A673 (cell line): ENCODE measurements around the gene CRYBG2. TPM values are rescaled to one million over a fixed set of nuclear protein-coding genes. Genes with fewer than 3 reads are reported as not detected.

Source experiments
- BruUV-seq: library from RNA; stranded (reverse); fragments of 400-500 nt; replicated peaks from 2 replicates; lab custom pipeline; 2021; lab: Mats Ljungman, UMichigan
- CTCF ChIA-PET: fragments of 300-600 bp; sonication (Branson Sonifier 250); formaldehyde crosslinking; loops from one replicate; lab custom pipeline; 2022; ENCODE audit warnings: antibody characterized with exemption; lab: Charles Lee
- POLR2A ChIA-PET: fragments of 300-600 bp; sonication (Branson Sonifier 250); formaldehyde crosslinking; loops from one replicate; lab custom pipeline; 2022; ENCODE audit warnings: antibody characterized with exemption; ENCODE audit not compliant: low non-redundant PET; lab: Charles Lee
- DNase-seq: peaks from one replicate; pipeline ENCODE4 v3.0.0-alpha.2; 2015; ENCODE audit warnings: low spot score
- H3K27ac ChIP-seq: fragments of 200-600 bp; sonication (generic); 2 replicates; pipeline ENCODE4 v1.5.1; 2016; ENCODE audit warnings: mixed run types, low read depth, mild to moderate bottlenecking, mixed read lengths, antibody characterized with exemption, low read length; ENCODE audit not compliant: poor library complexity, severe bottlenecking
- H3K27me3 ChIP-seq: fragments of 200-600 bp; sonication (generic); replicated peaks from 2 replicates; pipeline ENCODE4 v1.6.1; 2017; ENCODE audit warnings: mixed run types, low read depth, mild to moderate bottlenecking, mixed read lengths, antibody characterized with exemption, low read length; ENCODE audit not compliant: insufficient read depth, poor library complexity
- H3K36me3 ChIP-seq: fragments of 200-600 bp; sonication (generic); 2 replicates; pipeline ENCODE4 v1.6.1; 2016; ENCODE audit warnings: mixed run types, mild to moderate bottlenecking, mixed read lengths, antibody characterized with exemption, low read length; ENCODE audit not compliant: insufficient read depth, poor library complexity, severe bottlenecking
- H3K4me1 ChIP-seq: fragments of 200-600 bp; sonication (generic); 2 replicates; pipeline ENCODE4 v1.6.1; 2017; ENCODE audit warnings: mixed run types, mild to moderate bottlenecking, mixed read lengths, antibody characterized with exemption, low read length; ENCODE audit not compliant: insufficient read depth, poor library complexity, severe bottlenecking
- H3K4me3 ChIP-seq: fragments of 200-600 bp; sonication (generic); 2 replicates; pipeline ENCODE4 v1.5.1; 2016; ENCODE audit warnings: low read depth, mixed run types, mild to moderate bottlenecking, mixed read lengths, low read length; ENCODE audit not compliant: poor library complexity, severe bottlenecking
- H3K9me3 ChIP-seq: fragments of 200-600 bp; sonication (generic); 2 replicates; pipeline ENCODE4 v1.6.1; 2016; ENCODE audit warnings: mixed run types, low read depth, mild to moderate bottlenecking, mixed read lengths, antibody characterized with exemption, low read length; ENCODE audit not compliant: poor library complexity, severe bottlenecking
- CTCF ChIP-seq: fragments of 300-800, 200-600 bp; sonication (generic); conservative IDR thresholded peaks from 2 replicates; pipeline ENCODE4 v1.5.1; 2017; ENCODE audit warnings: low read depth, mild to moderate bottlenecking, antibody characterized with exemption, low read length, moderate library complexity, mixed read lengths
- EZH2 ChIP-seq: fragments of 200-600 bp; sonication (generic); IDR thresholded peaks from 2 replicates; pipeline ENCODE4 v1.6.1; 2017; ENCODE audit warnings: borderline replicate concordance, low read depth, mild to moderate bottlenecking, mixed read lengths, antibody characterized with exemption, low read length; ENCODE audit not compliant: poor library complexity, severe bottlenecking
- intact Hi-C: fragments of 100-400 bp; cut with micrococcal nuclease; formaldehyde crosslinking; loops from one replicate; pipeline ENCODE4 v1.10.0; 2022; ENCODE audit not compliant: unreplicated experiment
- total RNA-seq: library from RNA; stranded (reverse); gene quantifications from 2 replicates; pipeline ENCODE4 v1.2.3, GENCODE V29; 2021

CRYBG2 gene
- total RNA-seq, 1 experiment from 2014 or later: not detected

GRCh38 chr1:26277719-26278118 is 76.2 kb downstream of the CRYBG2 start:
- POLR2A ChIA-PET: no interaction called here
- H3K36me3 ChIP-seq: peaks cover 31% of the 10 kb centered on the region
- peaks cover 52% of the 10 kb centered on the region for H3K4me1 ChIP-seq
- CTCF ChIA-PET: no interaction called here
- H3K9me3 ChIP-seq: no peaks in the 10 kb centered on the region
- BruUV-seq: no TSS peak
- DNase-seq: no peak
- H3K27ac ChIP-seq: peak overlapping the region; percentile 23
- TF ChIP-seq EZH2 (no peak), CTCF (no peak)
- no peak overlapping the region for H3K4me3 ChIP-seq
- H3K27me3 ChIP-seq: no peaks in the 10 kb centered on the region
- intact Hi-C loops: loop anchor here (5.0 kb wide), 1 partner anchor 40 kb away; no protein-coding TSS in a partner anchor

- intact Hi-C loops: loop anchor here (5.0 kb wide), 1 partner anchor 40 kb away; no protein-coding TSS in a partner anchor
Measured at GRCh38 chr1:26277261-26277661, 76.7 kb downstream of the CRYBG2 start.

GRCh38 chr1:26276432-26276838 is 77.5 kb downstream of the CRYBG2 start:
- peaks cover 41% of the 10 kb centered on the region for H3K36me3 ChIP-seq

More at GRCh38 chr1:26277261-26277661, 76.7 kb downstream of the CRYBG2 start:
- Histone ChIP-seq H3K27ac (peak overlapping the region; percentile 75), H3K4me1 (peaks cover 51% of the 10 kb centered on the region), H3K27me3 (no peaks in the 10 kb centered on the region), H3K9me3 (no peaks in the 10 kb centered on the region), H3K4me3 (no peak overlapping the region), H3K36me3 (peaks cover 33% of the 10 kb centered on the region)
- no peak for TF ChIP-seq CTCF
- no peak for TF ChIP-seq EZH2
- CTCF ChIA-PET: interaction anchor here (1.0 kb wide), 1 partner anchor 172 kb away, joined by 3 read pairs; no protein-coding TSS in a partner anchor
- POLR2A ChIA-PET: no interaction called here
- DNase-seq: no peak
- BruUV-seq: no TSS peak

More at GRCh38 chr1:26276432-26276838, 77.5 kb downstream of the CRYBG2 start:
- POLR2A ChIA-PET: no interaction called here
- no peaks in the 10 kb centered on the region for H3K27me3 ChIP-seq
- no TSS peak for BruUV-seq
- no peak for DNase-seq
- TF ChIP-seq EZH2 (no peak), CTCF (no peak)
- no peaks in the 10 kb centered on the region for H3K9me3 ChIP-seq
- peak overlapping the region; percentile 75 for H3K27ac ChIP-seq
- peaks cover 43% of the 10 kb centered on the region for H3K4me1 ChIP-seq
- intact Hi-C loops: loop anchor here (5.0 kb wide), 1 partner anchor 39 kb away; no protein-coding TSS in a partner anchor
- H3K4me3 ChIP-seq: no peak overlapping the region
- CTCF ChIA-PET: interaction anchor here (1.0 to 1.6 kb wide), 6 partner anchors 8 to 172 kb away, joined by 3 to 9 read pairs (median 4); partner anchors contain the start of gene CEP85
